ENCODE measurements around the gene PHB1. TPM values are rescaled to one million over a fixed set of nuclear protein-coding genes. Genes with fewer than 3 reads are reported as not detected.
A peak's percentile ranks its signal among the peaks of the same experiment; 100 is the strongest.

Gene PHB1
- 47.7 TPM for total RNA-seq

GRCh38 chr17:49414622-49415350 is at the start of gene PHB1:
Gene PHB1 (minus strand): TSS chr17:49414882. CDS start chr17:49413264, 1,618 bp downstream.
- peak; percentile 91 for FAIRE-seq
- DNase-seq (ENCODE audit: low spot score in 2 of 2) = peak; percentile 92 to 96

GRCh38 chr17:49464049-49464448 is 49.4 kb upstream of the PHB1 start:
- DNase-seq (ENCODE audit: low spot score in 2 of 2) = no peak
- no peak for FAIRE-seq

GRCh38 chr17:49461580-49461979 is 46.9 kb upstream of the PHB1 start:
- no peak for DNase-seq (ENCODE audit: low spot score in 2 of 2)
- FAIRE-seq = no peak

GRCh38 chr17:49460401-49460800 is 45.7 kb upstream of the PHB1 start:
- FAIRE-seq = no peak
- no peak for DNase-seq (ENCODE audit: low spot score in 2 of 2)

GRCh38 chr17:49459401-49459984 is 44.8 kb upstream of the PHB1 start:
- FAIRE-seq (no peak), DNase-seq (ENCODE audit: low spot score in 2 of 2) (no peak)

GRCh38 chr17:49457564-49458535 is 43.2 kb upstream of the PHB1 start:
- DNase-seq (ENCODE audit: low spot score in 2 of 2) = no peak
- no peak for FAIRE-seq

GRCh38 chr17:49456183-49456965 is 41.7 kb upstream of the PHB1 start:
- no peak for FAIRE-seq

GRCh38 chr17:49455272-49455861 is 40.7 kb upstream of the PHB1 start:
- FAIRE-seq (no peak), DNase-seq (ENCODE audit: low spot score in 2 of 2) (no peak)

More at GRCh38 chr17:49456183-49456965, 41.7 kb upstream of the PHB1 start:
- DNase-seq (ENCODE audit: low spot score in 2 of 2) = no peak

GRCh38 chr17:49454050-49454449 is 39.4 kb upstream of the PHB1 start:
- DNase-seq (ENCODE audit: low spot score in 2 of 2) = peak; percentile 35 to 52
- FAIRE-seq = no peak

GRCh38 chr17:49452661-49453060 is 38.0 kb upstream of the PHB1 start:
- DNase-seq (ENCODE audit: low spot score in 2 of 2) (no peak), FAIRE-seq (no peak)

GRCh38 chr17:49452201-49452600 is 37.5 kb upstream of the PHB1 start:
- no peak for DNase-seq (ENCODE audit: low spot score in 2 of 2)
- no peak for FAIRE-seq

- DNase-seq (ENCODE audit: low spot score in 2 of 2) = no peak
- FAIRE-seq = no peak
Measured at GRCh38 chr17:49450735-49451134, 36.1 kb upstream of the PHB1 start.

GRCh38 chr17:49450181-49450580 is 35.5 kb upstream of the PHB1 start:
- FAIRE-seq = no peak
- no peak for DNase-seq (ENCODE audit: low spot score in 2 of 2)

- FAIRE-seq = no peak
- DNase-seq (ENCODE audit: low spot score in 2 of 2) = no peak
Measured at GRCh38 chr17:49447628-49448302, 33.1 kb upstream of the PHB1 start.

GRCh38 chr17:49445591-49445990 is 30.9 kb upstream of the PHB1 start:
- DNase-seq (ENCODE audit: low spot score in 2 of 2) = no peak
- no peak for FAIRE-seq

- DNase-seq (ENCODE audit: low spot score in 2 of 2) (no peak), FAIRE-seq (no peak)
Measured at GRCh38 chr17:49444384-49444783, 29.7 kb upstream of the PHB1 start.

GRCh38 chr17:49443862-49444261 is 29.2 kb upstream of the PHB1 start:
- FAIRE-seq (no peak), DNase-seq (ENCODE audit: low spot score in 2 of 2) (no peak)

- FAIRE-seq (no peak), DNase-seq (ENCODE audit: low spot score in 2 of 2) (no peak)
Measured at GRCh38 chr17:49442041-49442440, 27.4 kb upstream of the PHB1 start.

- no peak for DNase-seq (ENCODE audit: low spot score in 2 of 2)
- FAIRE-seq = no peak
Measured at GRCh38 chr17:49441578-49441977, 26.9 kb upstream of the PHB1 start.

Measured in frontal cortex (tissue), 4 donors.